Measurements from ENCODE around the gene TPD52L1. TPM values are rescaled to one million over a fixed set of nuclear protein-coding genes. Genes with fewer than 3 reads are reported as not detected.
A peak's percentile ranks its signal among the peaks of the same experiment; 100 is the strongest.

The TPD52L1 gene
- total and polyA plus RNA-seq, 2 experiments from 2014 or later = 171 to 182 TPM

DNA sequence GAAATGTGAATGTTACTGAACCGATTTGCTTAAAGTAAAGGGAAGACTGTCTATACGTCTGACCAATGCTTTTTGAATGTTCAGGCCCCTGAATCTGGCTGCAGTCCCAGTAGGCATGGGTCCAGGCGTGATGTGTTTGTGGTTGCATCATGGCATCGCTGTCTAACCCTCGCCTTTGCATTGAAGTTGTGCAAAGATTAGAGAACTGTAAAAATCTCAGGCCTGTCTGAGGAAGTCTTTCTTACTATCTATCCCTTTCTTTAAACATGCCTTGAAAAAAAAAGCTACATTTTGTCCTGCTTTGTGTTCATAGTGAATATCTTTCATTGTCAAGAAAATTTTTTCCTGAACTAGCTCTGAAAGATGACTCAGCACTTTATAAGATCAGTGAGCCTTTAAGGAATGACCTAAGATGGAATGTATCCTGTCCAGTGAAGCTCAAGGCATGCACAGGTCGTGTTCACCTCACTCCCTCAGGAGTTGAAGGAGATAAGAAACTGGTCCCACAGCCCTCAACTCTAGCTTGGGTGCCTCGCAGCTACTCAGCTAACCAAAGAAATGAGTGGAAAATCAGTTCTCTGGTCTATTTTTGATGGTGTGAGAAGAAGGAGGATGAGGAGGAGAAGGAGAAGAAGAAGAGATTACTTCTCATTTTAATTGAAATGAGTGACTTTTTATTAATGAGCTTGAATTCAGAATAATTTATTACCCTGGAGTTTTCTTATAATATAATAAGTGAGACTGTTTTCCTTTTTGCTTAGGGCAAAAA is 48.6 kb downstream of the TPD52L1 start:
- Histone ChIP-seq H3K27ac (peak overlapping the region; percentile 45), H3K4me2 (peak overlapping the region; percentile 13)

GRCh38 chr6:125203395-125203794 is 49.8 kb downstream of the TPD52L1 start:
- no peak overlapping the region for H3K4me2 ChIP-seq
- no peak overlapping the region for H3K4me3 ChIP-seq
- H3K9me2 ChIP-seq (replicated peaks; ENCODE audit: insufficient read depth) = no peaks in the 10 kb centered on the region
- no peaks in the 10 kb centered on the region for H3K9me3 ChIP-seq (ENCODE audit: low read depth)
- H3K27me3 ChIP-seq = no peaks in the 10 kb centered on the region
- TF ChIP-seq, protein P1, sequence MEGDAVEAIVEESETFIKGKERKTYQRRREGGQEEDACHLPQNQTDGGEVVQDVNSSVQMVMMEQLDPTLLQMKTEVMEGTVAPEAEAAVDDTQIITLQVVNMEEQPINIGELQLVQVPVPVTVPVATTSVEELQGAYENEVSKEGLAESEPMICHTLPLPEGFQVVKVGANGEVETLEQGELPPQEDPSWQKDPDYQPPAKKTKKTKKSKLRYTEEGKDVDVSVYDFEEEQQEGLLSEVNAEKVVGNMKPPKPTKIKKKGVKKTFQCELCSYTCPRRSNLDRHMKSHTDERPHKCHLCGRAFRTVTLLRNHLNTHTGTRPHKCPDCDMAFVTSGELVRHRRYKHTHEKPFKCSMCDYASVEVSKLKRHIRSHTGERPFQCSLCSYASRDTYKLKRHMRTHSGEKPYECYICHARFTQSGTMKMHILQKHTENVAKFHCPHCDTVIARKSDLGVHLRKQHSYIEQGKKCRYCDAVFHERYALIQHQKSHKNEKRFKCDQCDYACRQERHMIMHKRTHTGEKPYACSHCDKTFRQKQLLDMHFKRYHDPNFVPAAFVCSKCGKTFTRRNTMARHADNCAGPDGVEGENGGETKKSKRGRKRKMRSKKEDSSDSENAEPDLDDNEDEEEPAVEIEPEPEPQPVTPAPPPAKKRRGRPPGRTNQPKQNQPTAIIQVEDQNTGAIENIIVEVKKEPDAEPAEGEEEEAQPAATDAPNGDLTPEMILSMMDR (IDR thresholded peaks at IDR 0.05; ENCODE audit: poor library complexity) = no peak
- TF ChIP-seq EZH2 (IDR thresholded peaks at IDR 0.05; ENCODE audit: borderline replicate concordance) = no peak
- TF ChIP-seq EZH2phosphoT487 (IDR thresholded peaks at IDR 0.05; ENCODE audit: low read depth, severe bottlenecking, unreplicated experiment) = no peak
- H4K20me1 ChIP-seq (ENCODE audit: insufficient read depth, poor library complexity, severe bottlenecking) = no peaks in the 10 kb centered on the region
- H3K27ac ChIP-seq = no peak overlapping the region
- H2AFZ ChIP-seq = no peak overlapping the region
- peaks cover 24% of the 10 kb centered on the region for H3K4me1 ChIP-seq (ENCODE audit: insufficient read depth)
- no peaks in the 10 kb centered on the region for H3K36me3 ChIP-seq (replicated peaks; ENCODE audit: insufficient read depth, low read depth)
- H3K79me2 ChIP-seq = peaks cover 8% of the 10 kb centered on the region
- DNase-seq (ENCODE audit: low spot score) = no peak

More for the DNA sequence above, 48.6 kb downstream of the TPD52L1 start:
- H4K20me1 ChIP-seq (ENCODE audit: insufficient read depth, poor library complexity, severe bottlenecking) = no peaks in the 10 kb centered on the region
- H3K9me2 ChIP-seq (replicated peaks; ENCODE audit: insufficient read depth) = no peaks in the 10 kb centered on the region
- no peak overlapping the region for H3K4me3 ChIP-seq
- no peak overlapping the region for H2AFZ ChIP-seq
- H3K79me2 ChIP-seq = peaks cover 8% of the 10 kb centered on the region
- peak; percentile 57 for DNase-seq (ENCODE audit: low spot score)
- H3K9me3 ChIP-seq (ENCODE audit: low read depth) = no peaks in the 10 kb centered on the region
- peaks cover 34% of the 10 kb centered on the region for H3K4me1 ChIP-seq (ENCODE audit: insufficient read depth)
- TF ChIP-seq, protein P1 (IDR thresholded peaks at IDR 0.05; ENCODE audit: poor library complexity) = no peak
- TF ChIP-seq EZH2 (IDR thresholded peaks at IDR 0.05; ENCODE audit: borderline replicate concordance) (no peak), EZH2phosphoT487 (IDR thresholded peaks at IDR 0.05; ENCODE audit: low read depth, severe bottlenecking, unreplicated experiment) (no peak)
- no peaks in the 10 kb centered on the region for H3K27me3 ChIP-seq
- H3K36me3 ChIP-seq (replicated peaks; ENCODE audit: insufficient read depth, low read depth) = no peaks in the 10 kb centered on the region
- WGBS (ENCODE audit: low lambda C conversion rate, missing lambda C conversion rate) = 60% methylated on average over 7 of the region's 7 CpGs

GRCh38 chr6:125205931-125206330 is 52.4 kb downstream of the TPD52L1 start:
- peaks cover 24% of the 10 kb centered on the region for H3K4me1 ChIP-seq (ENCODE audit: insufficient read depth)
- H4K20me1 ChIP-seq (ENCODE audit: insufficient read depth, poor library complexity, severe bottlenecking) = no peaks in the 10 kb centered on the region
- no peaks in the 10 kb centered on the region for H3K36me3 ChIP-seq (replicated peaks; ENCODE audit: insufficient read depth, low read depth)
- H3K4me2 ChIP-seq = no peak overlapping the region
- no peak overlapping the region for H3K4me3 ChIP-seq
- no peak for DNase-seq (ENCODE audit: low spot score)
- H3K27ac ChIP-seq = no peak overlapping the region
- no peaks in the 10 kb centered on the region for H3K27me3 ChIP-seq
- H3K79me2 ChIP-seq = peaks cover 8% of the 10 kb centered on the region
- TF ChIP-seq, protein P1 (IDR thresholded peaks at IDR 0.05; ENCODE audit: poor library complexity) = no peak
- TF ChIP-seq EZH2phosphoT487 (IDR thresholded peaks at IDR 0.05; ENCODE audit: low read depth, severe bottlenecking, unreplicated experiment) (no peak), EZH2 (IDR thresholded peaks at IDR 0.05; ENCODE audit: borderline replicate concordance) (no peak)
- no peaks in the 10 kb centered on the region for H3K9me2 ChIP-seq (replicated peaks; ENCODE audit: insufficient read depth)
- WGBS (ENCODE audit: low lambda C conversion rate, missing lambda C conversion rate) = 91% methylated on average over 2 of the region's 2 CpGs
- H2AFZ ChIP-seq = no peak overlapping the region
- H3K9me3 ChIP-seq (ENCODE audit: low read depth) = no peaks in the 10 kb centered on the region

Data from hepatocyte (in vitro differentiated cells).